Measurements from ENCODE around the gene IL19. TPM values are rescaled to one million over a fixed set of nuclear protein-coding genes. Genes with fewer than 3 reads are reported as not detected.

The IL19 gene
- total RNA-seq, 1 donor from 2014 or later = not detected

GRCh38 chr1:206855859-206856258, 85.3 kb downstream of the IL19 start:
- no peak for DNase-seq (ENCODE audit: low spot score)

- DNase-seq (ENCODE audit: low spot score) = no peak
Observed at GRCh38 chr1:206856674-206857464, 86.3 kb downstream of the IL19 start.

GRCh38 chr1:206859082-206859521, 88.5 kb downstream of the IL19 start:
- peak; percentile 35 for DNase-seq (ENCODE audit: low spot score)

GRCh38 chr1:206860165-206860564, 89.6 kb downstream of the IL19 start:
- DNase-seq (ENCODE audit: low spot score) = no peak

- DNase-seq (ENCODE audit: low spot score) = no peak
Observed at GRCh38 chr1:206863266-206863665, 92.7 kb downstream of the IL19 start.

- peak; percentile 10 for DNase-seq (ENCODE audit: low spot score)
Observed at GRCh38 chr1:206864939-206865671, 94.5 kb downstream of the IL19 start, which contains the start of gene IL20. Gene IL20 (plus strand): TSS chr1:206865623. CDS start chr1:206865853, 230 bp downstream.

GRCh38 chr1:206866062-206866461, 95.5 kb downstream of the IL19 start:
- DNase-seq (ENCODE audit: low spot score) = peak; percentile 18

GRCh38 chr1:206867239-206867638, 96.7 kb downstream of the IL19 start:
- DNase-seq (ENCODE audit: low spot score) = no peak

GRCh38 chr1:206867716-206868115, 97.1 kb downstream of the IL19 start:
- no peak for DNase-seq (ENCODE audit: low spot score)

GRCh38 chr1:206868264-206868663, 97.7 kb downstream of the IL19 start:
- DNase-seq (ENCODE audit: low spot score) = no peak

- DNase-seq (ENCODE audit: low spot score) = no peak
Observed at GRCh38 chr1:206872139-206872538, 101.6 kb downstream of the IL19 start.

GRCh38 chr1:206873603-206874188, 103.1 kb downstream of the IL19 start:
- no peak for DNase-seq (ENCODE audit: low spot score)

- no peak for DNase-seq (ENCODE audit: low spot score)
Observed at GRCh38 chr1:206875752-206876377, 105.3 kb downstream of the IL19 start.

- no peak for DNase-seq (ENCODE audit: low spot score)
Observed at GRCh38 chr1:206878456-206878855, 107.9 kb downstream of the IL19 start.

- DNase-seq (ENCODE audit: low spot score) = no peak
Observed at GRCh38 chr1:206880314-206880713, 109.7 kb downstream of the IL19 start.

GRCh38 chr1:206882555-206882954, 112.0 kb downstream of the IL19 start:
- DNase-seq (ENCODE audit: low spot score) = no peak

- no peak for DNase-seq (ENCODE audit: low spot score)
Observed at GRCh38 chr1:206883160-206883559, 112.6 kb downstream of the IL19 start.

GRCh38 chr1:206883876-206884275, 113.3 kb downstream of the IL19 start:
- no peak for DNase-seq (ENCODE audit: low spot score)

GRCh38 chr1:206885341-206886060, 114.9 kb downstream of the IL19 start:
- DNase-seq (ENCODE audit: low spot score) = peak; percentile 14

- DNase-seq (ENCODE audit: low spot score) = no peak
Observed at GRCh38 chr1:206886831-206887230, 116.3 kb downstream of the IL19 start.

GRCh38 chr1:206887701-206888100, 117.1 kb downstream of the IL19 start:
- no peak for DNase-seq (ENCODE audit: low spot score)

Data from umbilical cord (tissue), 2 donors.